Esophagus (tissue), 2 donors: Measurements from ENCODE around the gene ATXN2L. TPM values are rescaled to one million over a fixed set of nuclear protein-coding genes. Genes with fewer than 3 reads are reported as not detected.
"Not testable (repeated sequence)": the region's sequence is repeated elsewhere in the genome, so short reads cannot be mapped to it uniquely, and the experiment has no call there.

Experiments used
- H3K27ac ChIP-seq, 2 donors: one replicate each; pipeline ENCODE4 v1.5.1; 2013; ENCODE audit warnings: low read depth in 2 of 2, mild to moderate bottlenecking in 2 of 2, inconsistent platforms in 1 of 2, low read length in 1 of 2, moderate library complexity in 1 of 2
- H3K27me3 ChIP-seq, 2 donors: one replicate each; pipeline ENCODE4 v1.6.1; 2013; ENCODE audit warnings: low read length in 2 of 2, control low read depth in 1 of 2, mild to moderate bottlenecking in 1 of 2; ENCODE audit not compliant: insufficient read depth in 2 of 2, control insufficient read depth in 1 of 2
- H3K36me3 ChIP-seq, 2 donors: one replicate each; pipeline ENCODE4 v1.6.1; 2013; ENCODE audit warnings: low read length in 1 of 2; ENCODE audit not compliant: control insufficient read depth in 2 of 2, insufficient read depth in 2 of 2
- H3K4me1 ChIP-seq, 2 donors: one replicate each; pipeline ENCODE4 v1.6.1; 2013; ENCODE audit warnings: low read length in 1 of 2; ENCODE audit not compliant: control insufficient read depth in 2 of 2, insufficient read depth in 2 of 2
- H3K4me3 ChIP-seq, 2 donors: one replicate each; pipeline ENCODE4 v1.5.1; 2013; ENCODE audit warnings: low read length in 2 of 2, mild to moderate bottlenecking in 2 of 2, low read depth in 1 of 2, moderate library complexity in 1 of 2
- H3K9me3 ChIP-seq, 2 donors: one replicate each; pipeline ENCODE4 v1.6.1; 2013; ENCODE audit warnings: mild to moderate bottlenecking in 2 of 2, low read depth in 1 of 2, low read length in 1 of 2, moderate library complexity in 1 of 2; ENCODE audit not compliant: control insufficient read depth in 2 of 2, insufficient read depth in 1 of 2
- WGBS, 2 donors: extraction: QIAGEN DNeasy Blood & Tissue Kit; methylation state at CpG; one replicate each; pipeline ENCODE4 v1.1.7; 2013; 5-methylcytosine and 5-hydroxymethylcytosine counted together
- polyA plus RNA-seq, 2 donors: library from polyadenylated mRNA; stranded (reverse); fragments of 200-250 nt; gene quantifications; one replicate each; pipeline ENCODE4 v1.2.3, GENCODE V29; 2013
- donor health status: healthy with polysubstance abuse.
- donor health status: Bipolar disorder and iron deficiency.

ATXN2L gene, protein sequence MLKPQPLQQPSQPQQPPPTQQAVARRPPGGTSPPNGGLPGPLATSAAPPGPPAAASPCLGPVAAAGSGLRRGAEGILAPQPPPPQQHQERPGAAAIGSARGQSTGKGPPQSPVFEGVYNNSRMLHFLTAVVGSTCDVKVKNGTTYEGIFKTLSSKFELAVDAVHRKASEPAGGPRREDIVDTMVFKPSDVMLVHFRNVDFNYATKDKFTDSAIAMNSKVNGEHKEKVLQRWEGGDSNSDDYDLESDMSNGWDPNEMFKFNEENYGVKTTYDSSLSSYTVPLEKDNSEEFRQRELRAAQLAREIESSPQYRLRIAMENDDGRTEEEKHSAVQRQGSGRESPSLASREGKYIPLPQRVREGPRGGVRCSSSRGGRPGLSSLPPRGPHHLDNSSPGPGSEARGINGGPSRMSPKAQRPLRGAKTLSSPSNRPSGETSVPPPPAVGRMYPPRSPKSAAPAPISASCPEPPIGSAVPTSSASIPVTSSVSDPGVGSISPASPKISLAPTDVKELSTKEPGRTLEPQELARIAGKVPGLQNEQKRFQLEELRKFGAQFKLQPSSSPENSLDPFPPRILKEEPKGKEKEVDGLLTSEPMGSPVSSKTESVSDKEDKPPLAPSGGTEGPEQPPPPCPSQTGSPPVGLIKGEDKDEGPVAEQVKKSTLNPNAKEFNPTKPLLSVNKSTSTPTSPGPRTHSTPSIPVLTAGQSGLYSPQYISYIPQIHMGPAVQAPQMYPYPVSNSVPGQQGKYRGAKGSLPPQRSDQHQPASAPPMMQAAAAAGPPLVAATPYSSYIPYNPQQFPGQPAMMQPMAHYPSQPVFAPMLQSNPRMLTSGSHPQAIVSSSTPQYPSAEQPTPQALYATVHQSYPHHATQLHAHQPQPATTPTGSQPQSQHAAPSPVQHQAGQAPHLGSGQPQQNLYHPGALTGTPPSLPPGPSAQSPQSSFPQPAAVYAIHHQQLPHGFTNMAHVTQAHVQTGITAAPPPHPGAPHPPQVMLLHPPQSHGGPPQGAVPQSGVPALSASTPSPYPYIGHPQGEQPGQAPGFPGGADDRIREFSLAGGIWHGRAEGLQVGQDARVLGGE
- 10 to 100 TPM; 37.9 to 82.1 TPM for polyA plus RNA-seq

GRCh38 chr16:28822520-28823290 is at the start of gene ATXN2L:
ATXN2L (plus strand) TSS chr16:28822999; CDS start chr16:28823260, 261 bp downstream.
- Histone ChIP-seq H3K36me3 (peaks cover 0 to 15% of the 10 kb centered on the region in 2 donors), H3K27me3 (no peaks in the 10 kb centered on the region), H3K27ac (peak within 1 kb of the TSS; percentile 98 to 99), H3K4me1 (no peaks in the 10 kb centered on the region), H3K4me3 (peak within 1 kb of the TSS; percentile 92 to 96), H3K9me3 (no peaks in the 10 kb centered on the region)
- 0% methylated on average over 28 to 83 of the region's 91 CpGs for WGBS, 2 donors

DNA sequence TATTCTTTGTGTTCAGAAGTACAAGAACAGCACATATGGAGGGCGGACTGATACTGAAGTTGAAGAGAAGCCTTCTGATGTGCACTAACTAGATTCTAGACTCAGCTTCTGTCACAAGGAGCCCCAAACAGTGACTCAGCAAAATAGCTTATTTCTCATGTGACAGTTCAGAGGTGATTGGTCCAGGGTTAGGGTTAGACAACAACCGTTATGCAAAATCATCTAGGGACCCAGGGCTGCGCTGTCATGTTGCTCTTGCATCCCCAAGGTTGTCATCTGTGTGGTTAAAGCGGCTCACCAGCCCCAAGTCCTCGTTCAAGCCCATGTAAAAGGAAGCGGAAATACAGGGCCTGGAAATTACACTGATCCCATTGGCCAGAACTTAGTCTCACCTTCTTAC is 41.1 kb upstream of the ATXN2L start:
- not testable (repeated sequence) for H3K27me3 ChIP-seq
- WGBS, 2 donors, result no CpG with 5 or more reads among the region's 6 CpGs

GRCh38 chr16:28782357-28782756 is 40.4 kb upstream of the ATXN2L start:
- H3K27ac ChIP-seq, result not testable (repeated sequence)
- WGBS, 2 donors, result no CpG with 5 or more reads among the region's 4 CpGs

More for the DNA sequence above, 41.1 kb upstream of the ATXN2L start:
- H3K4me1 ChIP-seq, H3K9me3 ChIP-seq, H3K27ac ChIP-seq, H3K4me3 ChIP-seq, H3K36me3 ChIP-seq: not testable (repeated sequence)

DNA sequence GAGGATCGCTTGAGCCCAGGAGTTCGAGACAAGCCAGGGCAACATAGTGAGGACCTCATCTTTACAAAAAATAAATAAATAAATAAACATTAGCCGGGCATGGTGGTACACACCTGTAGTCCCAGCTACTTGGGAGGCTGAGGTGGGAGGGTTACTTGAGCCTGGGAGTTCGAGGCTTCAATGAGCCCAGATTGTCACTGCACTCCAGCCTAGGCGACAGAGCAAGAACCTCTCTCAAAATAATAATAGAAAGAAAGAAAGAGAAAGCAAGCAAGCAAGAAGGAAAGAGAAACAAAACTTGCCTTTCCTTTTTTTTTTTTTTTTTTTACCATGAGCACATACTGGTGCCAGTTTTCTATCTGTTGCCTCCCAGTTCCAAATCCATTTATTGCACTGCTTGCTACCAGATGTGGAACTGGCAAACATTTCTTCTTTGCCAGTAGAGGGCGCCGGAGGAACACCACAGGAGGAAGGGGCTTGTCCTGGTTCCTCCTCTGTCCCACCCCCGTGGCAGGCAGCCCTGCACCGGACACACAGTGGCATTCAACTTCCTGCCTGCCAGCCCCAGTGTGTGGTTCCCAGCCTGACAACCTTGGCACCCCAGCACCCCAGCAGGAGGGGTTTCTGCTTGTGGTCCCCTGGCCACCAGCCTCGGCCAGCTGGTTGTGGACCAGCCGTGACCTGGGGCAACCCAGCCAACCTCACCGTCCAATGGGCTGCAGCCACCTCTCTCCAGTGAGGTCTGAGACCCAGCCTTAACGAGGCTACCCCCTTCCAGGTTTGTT is 20.4 kb upstream of the ATXN2L start:
- H3K9me3 ChIP-seq, H3K27me3 ChIP-seq, H3K36me3 ChIP-seq, H3K4me3 ChIP-seq, H3K4me1 ChIP-seq, H3K27ac ChIP-seq: not testable (repeated sequence)
- WGBS, 2 donors, result 44 to 45% methylated on average over 6 to 8 of the region's 13 CpGs

More at GRCh38 chr16:28782357-28782756, 40.4 kb upstream of the ATXN2L start:
- not testable (repeated sequence) for H3K9me3 ChIP-seq, H3K4me3 ChIP-seq, H3K4me1 ChIP-seq, H3K27me3 ChIP-seq, H3K36me3 ChIP-seq

GRCh38 chr16:28807445-28808120 is 15.2 kb upstream of the ATXN2L start:
- H3K27ac ChIP-seq, H3K4me1 ChIP-seq, H3K36me3 ChIP-seq, H3K4me3 ChIP-seq, H3K9me3 ChIP-seq, H3K27me3 ChIP-seq: not testable (repeated sequence)
- WGBS, 2 donors, result no CpG with 5 or more reads among the region's 11 CpGs

DNA sequence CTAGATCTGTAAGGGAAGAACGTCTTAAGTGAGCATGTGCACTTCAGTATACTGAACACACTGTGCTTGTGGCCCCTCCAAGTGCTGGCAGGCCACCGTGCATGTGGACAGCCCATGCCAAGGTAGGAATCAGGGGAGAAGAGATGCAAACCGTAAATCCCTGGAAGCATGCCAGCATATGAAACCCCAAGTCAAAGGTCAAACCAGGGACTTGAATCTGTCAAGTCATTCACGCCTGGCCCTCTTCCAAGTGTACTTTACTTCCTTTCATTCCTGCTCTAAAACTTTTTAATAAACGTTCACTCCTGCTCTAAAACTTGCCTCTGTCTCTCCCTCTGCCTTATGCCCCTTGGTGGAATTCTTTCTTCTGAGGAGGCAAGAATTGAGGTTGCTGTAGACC is 2.8 kb upstream of the ATXN2L start:
- H3K9me3 ChIP-seq, result no peaks in the 10 kb centered on the region
- H3K36me3 ChIP-seq, result no peaks in the 10 kb centered on the region
- H3K27me3 ChIP-seq, result no peaks in the 10 kb centered on the region
- H3K27ac ChIP-seq, result no peak overlapping the region
- H3K4me1 ChIP-seq, result no peaks in the 10 kb centered on the region
- H3K4me3 ChIP-seq, result no peak overlapping the region
- WGBS, 2 donors, result 79 to 83% methylated on average over 5 of the region's 5 CpGs

- H3K9me3 ChIP-seq, H3K4me1 ChIP-seq, H3K27me3 ChIP-seq, H3K27ac ChIP-seq, H3K36me3 ChIP-seq, H3K4me3 ChIP-seq: not testable (repeated sequence)
- WGBS, 2 donors, result 88 to 97% methylated on average over 13 of the region's 13 CpGs
Measured at GRCh38 chr16:28820546-28820945, 2.3 kb upstream of the ATXN2L start.

DNA sequence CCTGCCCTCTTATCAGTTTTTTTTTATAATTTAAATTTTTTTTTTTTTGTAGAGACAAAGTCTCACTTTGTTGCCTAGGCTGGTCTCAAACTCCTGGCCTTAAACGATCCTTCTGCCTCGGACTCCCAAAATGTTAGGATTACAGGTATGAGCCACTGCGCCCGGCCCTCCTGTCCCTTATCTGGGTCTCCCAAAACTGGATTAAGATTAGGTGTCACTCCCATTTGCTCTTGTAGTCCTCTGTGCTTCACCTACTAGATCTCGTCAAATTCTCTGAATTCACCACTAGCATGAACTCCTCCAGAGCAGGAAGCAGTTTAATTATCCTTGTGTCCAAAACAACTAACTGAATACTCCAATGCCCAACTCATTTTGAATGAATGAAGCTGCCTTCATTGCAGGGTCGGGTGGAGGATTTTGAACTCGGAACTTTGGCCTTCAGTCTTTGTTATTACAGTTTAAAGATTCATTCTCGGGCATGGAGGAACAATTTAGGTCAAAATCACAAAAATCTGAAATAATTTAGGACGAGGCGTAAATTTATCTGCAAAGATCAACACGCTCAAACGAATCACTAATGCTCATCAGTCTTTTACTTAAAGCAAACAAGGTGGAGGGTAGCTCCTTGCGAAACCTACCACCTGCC is 802 bp upstream of the ATXN2L start:
- Histone ChIP-seq H3K27ac (peak overlapping the region in 1 of 2 donors; percentile 99), H3K4me3 (peak overlapping the region; percentile 92 to 96), H3K4me1 (no peaks in the 10 kb centered on the region), H3K27me3 (no peaks in the 10 kb centered on the region), H3K9me3 (no peaks in the 10 kb centered on the region), H3K36me3 (peaks cover 0 to 9% of the 10 kb centered on the region in 2 donors)
- 26% methylated on average over 13 of the region's 13 CpGs for WGBS, 2 donors
